ENCODE data around the gene SRC.
A peak's percentile ranks its signal among the peaks of the same experiment; 100 is the strongest.

SRC gene

DNA sequence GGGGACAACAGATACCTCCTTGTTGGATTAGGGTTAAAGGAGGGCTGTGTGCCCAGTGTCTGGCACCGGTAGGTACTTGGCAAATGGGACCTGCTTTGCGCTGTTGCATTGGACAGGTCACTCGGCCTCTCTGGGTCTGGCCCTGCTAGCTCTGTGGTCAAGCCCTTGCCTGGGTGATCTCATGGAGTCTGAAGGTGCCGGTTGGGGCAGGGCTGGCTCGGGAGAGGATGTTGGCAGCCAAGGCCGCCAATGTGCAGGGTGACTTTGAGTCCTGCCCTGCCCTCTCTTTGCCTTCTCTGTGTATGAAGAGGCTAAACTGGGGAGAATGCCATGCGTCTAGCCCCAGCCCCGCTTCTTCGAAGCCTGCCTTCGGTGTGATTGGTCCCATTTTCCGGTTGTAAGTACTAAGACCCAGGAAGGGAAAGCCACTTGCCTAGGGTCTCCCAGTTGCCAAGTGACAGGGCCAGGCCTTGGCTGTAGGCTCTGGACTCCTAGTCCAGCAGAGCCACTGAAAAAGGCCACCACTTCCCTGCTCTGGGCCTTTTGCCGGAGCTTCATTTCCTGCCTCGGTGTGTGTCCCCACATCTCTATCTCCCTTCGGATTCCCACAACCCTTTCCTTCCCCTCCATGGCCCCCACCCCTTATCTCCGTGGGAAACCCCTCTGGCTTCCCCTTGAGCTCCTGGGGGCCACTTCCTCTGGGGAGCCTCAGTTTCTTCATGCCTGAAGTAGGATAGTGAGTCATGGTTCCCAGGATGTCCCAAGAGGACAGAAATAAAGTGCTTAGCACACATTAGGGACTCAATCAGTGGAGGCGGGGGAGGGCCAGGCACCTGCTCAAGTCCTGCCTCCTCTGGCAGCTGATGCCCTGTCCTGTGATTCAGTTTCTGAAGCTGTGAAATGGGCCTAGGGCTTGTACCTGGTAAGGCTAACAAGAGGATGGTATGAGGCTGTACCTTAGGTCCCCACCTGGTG is 3.9 kb downstream of the SRC start:
- DNase-seq = no peak

DNA sequence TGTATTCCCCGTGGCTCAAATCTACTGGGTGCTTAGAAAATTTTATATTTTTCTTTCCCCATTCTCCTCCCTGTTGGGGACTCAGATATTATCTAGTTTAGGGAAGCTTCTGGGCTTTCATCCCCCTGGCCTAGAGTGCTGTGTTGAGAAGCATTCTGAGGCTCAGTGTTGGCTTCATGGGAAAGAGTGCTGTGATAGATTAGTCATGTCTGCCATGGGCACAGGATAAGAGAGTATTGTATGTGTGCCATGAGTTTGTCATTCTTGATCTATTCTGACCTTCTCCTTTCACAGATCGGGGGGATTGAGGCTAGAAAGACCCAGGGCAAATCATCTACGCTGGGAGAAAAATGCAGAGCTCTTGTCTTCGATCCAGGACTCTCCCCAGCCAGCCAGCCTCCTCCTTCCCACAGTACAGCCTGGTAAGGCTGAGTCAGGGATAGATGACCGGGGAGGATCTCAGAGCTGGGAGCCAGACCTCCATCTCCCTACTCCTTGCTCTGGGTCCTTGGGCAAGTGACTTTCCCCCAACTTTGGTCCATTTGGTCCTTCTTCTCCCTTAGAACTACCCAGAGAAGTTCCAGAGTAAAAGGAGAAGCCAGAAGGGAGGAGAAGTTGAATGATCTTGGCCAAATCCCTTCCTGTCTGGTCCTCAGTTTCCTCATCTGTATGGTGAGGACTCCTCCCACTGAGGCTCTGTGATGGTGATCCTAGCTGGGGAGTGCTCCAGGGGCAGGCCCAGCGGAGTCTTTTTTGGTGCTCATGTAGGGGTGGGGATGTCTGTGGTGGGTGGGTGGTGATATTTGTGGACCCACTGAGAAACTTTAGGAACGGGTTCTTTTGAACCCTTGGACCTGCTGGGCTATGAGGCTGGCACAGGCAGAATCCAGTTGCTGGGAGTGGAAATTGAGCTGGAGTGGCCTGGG is 5.0 kb downstream of the SRC start:
- DNase-seq = no peak

DNA sequence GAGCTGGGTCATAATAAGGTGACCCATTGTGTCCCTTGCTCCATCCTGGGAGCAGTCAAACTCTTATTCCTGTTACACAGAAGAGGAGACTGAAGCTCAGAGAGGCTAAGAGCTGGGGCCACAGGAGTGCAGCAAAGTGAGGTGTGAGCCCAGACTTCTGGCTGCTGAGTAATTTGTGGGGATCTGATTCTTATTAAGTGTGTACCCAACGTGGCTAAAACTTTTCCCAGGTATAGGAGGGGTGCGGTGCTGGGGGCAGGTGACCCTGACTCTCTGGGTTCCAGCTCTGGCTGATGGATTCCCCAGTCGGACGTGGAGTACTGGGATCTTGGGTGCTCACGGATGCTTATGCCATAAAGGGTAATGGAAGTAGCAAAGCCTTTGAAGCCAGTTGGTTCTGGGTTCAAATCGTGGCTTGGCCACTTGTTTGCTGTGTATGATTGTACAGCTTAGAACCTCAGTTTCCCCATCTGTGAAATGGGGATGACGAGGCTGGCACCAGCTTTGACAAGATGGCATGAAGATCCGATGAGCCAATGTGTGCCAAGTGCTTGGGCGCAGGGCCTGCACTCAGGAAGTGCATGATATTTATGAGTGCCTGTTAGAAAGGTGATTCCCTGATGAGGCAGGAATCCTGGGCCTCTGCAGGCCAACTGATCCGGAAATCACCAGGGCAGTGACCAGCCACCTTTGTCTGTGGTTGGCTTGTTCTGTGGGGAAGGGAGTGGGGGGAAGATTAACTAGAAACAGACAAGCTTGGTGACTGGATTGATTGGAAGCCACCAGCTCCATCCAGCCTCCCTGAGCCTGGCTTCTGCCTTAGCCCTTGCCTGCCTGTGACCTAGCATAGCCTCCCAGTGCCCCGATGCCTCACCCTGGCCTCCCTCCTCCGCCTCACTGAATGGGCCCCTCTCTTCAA is 6.0 kb downstream of the SRC start:
- DNase-seq = no peak

DNA sequence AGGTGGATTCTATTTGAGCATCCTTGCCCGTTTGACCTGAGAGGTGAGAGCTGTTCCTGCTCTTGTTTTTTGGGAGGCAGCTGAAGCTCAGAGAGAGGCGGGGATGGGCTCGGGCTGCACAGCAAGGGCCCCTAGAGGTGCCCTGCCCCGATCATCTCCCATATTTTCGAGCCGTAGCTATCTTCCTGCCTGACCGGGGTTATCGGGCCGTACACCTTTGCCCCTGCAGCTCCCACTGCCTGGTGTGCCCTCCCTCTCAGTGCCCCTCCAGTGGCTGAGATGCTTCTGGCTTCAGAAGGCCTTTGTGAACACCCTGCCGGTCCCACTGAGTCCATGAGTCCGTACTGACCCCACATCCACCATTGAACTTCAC is 6.7 kb downstream of the SRC start:
- DNase-seq = no peak

DNA sequence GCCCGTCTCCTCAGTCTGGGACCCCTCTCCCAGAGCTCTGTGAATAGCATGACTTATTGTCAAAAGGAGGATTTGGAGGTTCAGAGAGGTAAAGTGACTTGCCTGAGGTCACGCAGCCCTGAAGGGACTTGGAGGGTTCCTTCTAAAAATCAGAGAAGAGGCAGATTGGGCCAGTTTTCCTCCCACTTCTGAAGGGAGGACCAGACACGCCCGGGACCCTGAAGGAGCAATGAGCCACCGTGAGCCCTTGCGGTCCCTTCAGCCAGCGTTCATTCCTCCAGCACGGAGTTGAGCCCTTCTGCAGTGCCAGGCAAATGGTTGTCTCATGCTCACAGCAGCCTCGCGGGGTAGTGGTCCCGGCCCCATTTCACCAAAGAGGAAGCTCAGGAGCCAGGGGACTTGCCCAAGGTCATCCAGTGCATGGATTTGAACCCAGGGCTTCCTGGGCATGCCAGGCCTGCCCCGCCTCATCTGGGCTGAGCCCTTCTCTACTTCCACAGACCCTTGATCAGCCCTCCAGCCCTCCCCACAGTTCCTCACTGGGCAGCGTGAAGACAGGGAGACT is 7.4 kb downstream of the SRC start:
- DNase-seq = no peak

DNA sequence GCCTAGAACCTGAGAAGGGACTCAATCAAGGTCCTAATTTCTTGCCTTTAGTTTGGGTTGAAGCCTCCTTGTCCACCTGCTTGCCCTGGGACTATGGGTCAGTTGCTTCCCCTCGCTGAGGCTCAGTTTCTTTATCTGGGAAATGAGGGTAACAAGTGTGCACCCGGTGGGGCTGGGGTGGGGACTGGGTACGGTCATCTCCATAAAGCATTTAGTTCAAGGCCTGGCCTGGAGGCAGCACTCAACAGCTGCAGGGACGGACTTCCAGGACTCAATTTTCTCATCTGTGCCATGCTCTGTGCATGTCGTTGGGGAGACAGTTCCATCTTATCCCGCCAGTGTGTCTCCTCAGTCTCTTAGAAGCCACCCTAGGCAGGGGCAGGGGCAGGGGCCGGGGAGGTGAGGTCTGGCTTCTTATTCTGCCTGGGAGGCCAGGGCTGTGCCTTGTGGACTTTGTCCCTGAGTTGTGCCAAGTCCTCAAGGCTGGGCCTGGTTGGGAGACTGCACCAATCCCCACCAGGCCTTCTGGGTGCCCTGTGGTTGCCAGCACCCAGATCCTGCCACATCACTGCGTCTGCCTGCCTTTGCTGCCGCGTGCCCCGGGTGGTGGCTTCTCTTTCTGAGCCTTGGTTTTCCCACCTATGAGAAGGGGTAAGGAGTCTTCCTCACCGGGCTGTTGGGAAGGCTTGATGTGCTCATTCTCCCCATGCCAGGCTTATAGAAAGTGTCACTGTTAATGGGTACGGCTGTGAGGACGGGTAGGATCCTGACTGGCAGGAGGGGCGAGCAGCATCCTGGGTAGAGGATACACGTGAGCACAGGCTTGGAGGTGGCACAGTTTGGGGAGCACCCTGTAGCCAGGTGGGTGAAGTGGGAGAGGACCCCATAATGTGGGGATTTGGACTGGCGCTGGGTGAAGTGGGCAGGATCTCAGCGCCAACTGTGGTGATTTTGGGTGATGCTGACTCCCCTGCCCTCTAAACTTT is 8.6 kb downstream of the SRC start:
- peak in 1 of 56 donors; percentile 19 for DNase-seq

DNA sequence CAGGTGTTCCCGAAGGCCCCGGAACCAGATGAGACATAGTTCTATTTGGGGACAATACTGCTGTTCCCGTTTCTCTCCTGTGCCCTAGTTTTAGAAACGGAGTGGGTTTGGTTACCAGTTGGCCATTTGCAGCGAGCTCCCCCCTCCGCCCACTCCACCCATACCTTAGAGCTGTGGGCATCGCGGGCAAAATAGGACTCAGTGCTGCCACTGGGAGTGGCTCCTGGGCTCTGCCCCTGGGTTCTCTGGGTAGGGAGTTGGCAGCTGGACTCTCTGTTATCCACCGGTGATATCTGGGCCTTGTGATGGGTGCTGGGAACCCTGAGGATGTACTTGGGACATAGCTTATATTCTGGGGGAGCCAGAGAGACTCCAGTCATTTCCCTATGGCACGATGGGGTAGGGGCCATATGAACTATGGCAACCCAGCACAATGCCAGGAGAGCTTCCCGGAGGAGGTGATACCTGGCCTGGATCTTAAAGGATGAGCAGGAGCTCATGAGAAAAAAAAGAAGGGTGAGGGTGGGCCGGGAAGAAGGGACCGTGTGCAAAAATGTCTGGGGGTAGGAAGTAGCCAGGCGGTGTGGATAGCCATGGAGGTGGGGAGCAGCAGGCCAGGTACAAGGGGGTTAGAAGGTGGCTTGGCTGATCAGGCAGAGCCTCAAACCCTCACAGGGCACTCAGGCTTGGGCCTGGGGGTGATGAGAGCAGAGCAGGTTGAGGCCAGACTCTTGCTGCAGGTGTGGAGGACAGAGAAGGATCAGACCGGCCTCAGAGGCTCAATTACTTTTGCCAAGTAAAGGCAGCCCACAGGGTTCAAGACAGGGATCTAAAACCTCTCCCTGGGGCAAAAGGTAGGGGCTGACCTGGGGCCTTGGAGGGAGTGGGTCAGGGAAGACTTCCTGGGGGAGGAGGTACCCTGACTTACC is 9.6 kb downstream of the SRC start:
- no peak for DNase-seq

DNA sequence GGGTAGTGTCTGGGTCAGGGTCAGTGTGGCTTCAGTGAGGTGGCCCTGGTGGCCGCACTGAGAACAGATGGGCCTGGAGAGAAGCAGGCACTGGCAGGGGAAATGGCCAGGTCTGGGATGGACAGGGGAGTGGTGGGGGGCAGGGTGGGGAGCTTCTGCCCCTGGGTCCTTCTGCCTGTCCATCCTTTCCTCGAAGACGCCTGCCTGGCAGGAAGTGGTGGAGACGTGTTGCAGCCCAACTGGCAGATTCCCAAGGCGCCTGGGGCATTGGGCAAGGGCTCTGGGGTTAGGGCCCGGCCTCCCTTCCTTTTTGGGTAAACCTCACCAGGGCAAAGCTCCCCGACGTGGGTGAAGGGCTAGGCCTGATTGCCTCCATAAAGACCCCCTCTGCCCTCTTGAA is 10.4 kb downstream of the SRC start:
- DNase-seq = peak in 26 of 56 donors; percentile 6 to 56 (median 24)

DNA sequence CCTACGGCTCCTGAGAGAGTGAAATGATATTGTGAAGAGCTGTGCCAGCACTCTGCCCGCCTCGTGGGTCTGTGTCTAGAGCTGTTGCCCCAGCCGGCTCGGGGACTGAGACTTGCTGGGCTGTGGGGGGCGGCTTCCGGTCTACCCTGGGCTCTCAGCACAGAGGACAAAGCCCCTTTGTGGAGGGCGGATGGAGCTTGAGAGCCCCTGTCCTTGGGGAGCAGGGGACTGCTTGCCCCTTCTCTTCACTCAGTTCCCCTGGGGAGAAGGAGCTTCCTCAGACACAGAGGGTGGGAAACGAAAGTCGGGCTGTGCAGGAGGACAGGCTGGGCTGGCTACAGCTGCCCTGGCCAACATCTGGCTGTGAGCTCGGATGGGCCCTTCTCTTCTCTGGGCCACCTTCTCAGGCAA is 11.0 kb downstream of the SRC start:
- DNase-seq = no peak

DNA sequence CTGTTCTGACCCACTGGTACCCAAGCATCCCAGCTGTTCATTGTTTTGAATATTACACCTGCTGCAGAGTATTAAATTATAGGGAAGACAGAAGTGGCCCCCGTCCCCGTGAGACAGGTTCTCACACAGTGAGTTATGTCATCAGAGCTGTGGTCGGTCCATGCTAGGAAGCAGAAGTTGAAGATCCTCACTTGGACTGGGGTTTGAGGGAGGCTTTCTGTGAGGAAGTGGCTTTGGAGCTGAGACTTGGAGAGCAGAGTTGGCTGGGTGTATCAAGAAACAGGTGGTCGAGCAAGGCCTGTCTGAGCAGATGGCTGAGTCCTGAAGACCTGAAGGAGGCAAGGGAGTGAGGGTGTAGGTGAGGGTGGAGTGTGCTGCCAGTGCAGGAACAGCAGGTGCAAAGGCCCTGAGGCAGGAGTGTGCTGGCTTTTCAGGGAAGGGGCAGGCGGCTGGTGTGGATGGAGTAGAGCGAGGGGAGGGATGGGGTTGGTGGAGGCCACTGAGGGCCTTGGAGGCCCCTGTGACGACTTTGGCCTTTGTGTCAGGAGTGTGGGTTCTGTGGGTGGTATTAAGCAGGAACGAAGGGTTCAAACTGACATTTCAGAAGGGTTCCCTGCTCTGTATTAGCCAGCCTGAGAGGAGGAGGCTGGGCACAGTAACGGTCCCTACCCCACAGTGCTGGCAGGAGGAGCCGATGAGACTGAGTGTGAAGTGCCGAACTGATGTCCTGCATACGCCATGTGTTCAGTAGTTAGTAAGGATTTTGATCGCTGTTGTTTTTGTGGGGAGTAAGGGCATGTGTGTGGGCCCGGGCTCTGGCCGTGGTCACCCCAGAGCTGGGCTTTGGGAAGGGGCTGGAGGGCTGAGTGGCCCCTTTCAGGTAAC is 11.8 kb downstream of the SRC start:
- DNase-seq = peak in 9 of 56 donors; percentile 5 to 45 (median 17)

DNA sequence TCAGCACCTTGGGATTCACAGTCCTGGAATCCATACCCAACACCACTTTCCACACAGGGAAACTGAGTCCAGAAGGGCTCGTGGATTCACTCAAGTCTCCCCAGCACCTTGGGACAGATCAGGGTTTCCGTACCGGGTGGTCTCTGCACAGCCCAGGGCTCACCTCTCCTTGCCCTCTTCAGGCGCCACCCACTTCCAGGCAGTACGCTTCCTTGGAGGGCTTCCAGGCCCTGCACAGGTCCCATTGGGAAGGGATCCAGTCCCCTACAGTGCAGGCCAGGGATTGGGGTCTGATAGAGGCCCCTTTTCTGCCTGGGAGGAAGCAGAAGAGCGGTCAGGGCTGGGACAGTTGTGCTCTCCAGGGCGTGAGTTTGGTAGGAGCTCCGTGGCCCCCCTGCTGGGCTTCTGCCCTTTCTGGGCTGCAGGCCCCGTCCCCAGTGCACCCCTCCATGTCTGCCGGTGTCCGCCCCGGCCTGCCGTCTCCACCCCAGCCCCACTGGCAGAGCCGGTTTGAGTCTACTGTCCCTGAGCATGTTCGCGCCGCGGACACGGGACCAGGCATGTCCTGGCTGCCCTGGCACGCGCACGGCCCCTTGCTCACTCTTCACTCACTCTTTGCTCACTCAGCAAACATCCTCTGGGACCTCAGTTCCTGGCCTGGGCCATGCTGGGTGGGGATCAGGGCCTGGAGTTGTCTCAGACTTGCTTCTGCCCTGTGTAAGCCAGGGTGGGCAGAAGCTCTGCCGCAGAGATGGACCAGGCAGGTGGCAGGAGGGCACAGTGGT is 12.6 kb downstream of the SRC start:
- no peak for DNase-seq

DNA sequence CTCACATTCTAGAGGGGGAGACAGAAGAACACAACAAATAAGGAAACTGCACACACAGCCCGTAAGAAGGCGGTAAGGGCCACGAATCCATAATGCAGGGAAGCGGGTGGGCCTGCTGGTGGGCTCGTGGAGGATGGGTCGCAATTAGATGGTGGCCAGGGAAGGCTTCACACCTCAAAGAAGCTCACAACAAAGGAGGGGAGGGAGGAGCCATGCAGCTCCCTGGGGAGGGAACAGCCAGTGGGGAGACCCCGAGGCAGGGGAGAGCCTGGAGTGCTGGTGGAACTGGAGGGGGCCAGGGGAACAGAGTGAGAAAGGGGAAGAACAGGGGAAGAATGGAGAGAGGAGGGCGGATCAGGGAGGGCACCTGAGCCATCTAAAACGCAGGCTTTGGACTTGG is 13.4 kb downstream of the SRC start:
- no peak for DNase-seq

DNA sequence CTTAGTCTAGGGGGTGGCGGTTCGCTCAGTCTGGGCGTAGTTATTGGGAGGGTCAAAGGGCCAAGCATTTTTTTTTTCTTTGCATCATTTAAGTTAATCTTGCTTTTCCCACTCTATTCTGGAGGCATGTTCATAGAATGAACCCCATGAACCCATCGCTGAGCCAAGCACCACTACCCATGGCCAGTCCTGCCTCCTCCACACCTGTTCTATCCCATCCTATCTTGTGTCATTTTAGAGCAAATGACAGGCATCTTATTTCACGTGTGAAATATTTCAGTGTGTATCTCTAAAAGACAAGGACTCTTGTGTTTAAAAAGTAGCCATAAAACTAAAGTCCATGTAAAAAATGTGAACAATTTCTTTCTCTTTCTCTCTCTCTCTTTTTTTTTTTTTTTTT is 13.9 kb downstream of the SRC start:
- no peak for DNase-seq

DNA sequence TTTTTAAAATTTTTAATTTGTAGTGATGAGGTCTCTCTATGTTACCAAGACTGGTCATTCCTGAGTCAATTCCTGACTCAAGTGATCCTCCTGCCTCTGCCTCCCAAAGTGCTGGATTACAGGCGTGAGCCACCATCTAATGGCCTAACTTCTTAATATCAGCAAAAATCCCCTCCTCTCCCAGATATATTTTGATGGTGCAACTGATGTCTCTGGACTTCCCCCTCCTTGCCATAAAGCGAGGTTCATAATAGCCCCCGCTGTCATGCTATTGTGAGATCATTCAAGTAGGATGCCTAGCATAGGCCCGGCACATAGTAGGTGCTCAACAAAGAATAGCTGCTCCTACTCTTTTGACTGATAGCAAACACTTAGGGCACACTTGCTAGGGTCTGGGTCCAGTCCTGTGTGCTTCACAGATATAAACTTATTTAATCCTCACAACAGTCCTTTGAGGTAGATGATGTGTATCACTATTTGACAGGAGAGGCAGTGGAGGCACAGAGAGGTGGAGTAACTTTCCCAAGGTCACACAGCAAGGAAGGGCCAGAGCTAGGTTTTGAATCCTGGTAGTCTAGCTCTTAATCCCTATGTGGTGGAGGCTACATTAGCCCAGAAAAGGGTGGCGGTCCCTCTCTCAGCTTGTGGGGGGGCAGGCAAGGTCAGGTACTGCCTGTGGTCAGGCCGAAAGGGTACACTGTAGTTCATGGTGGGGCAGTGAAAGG is 14.6 kb downstream of the SRC start:
- DNase-seq = no peak

DNA sequence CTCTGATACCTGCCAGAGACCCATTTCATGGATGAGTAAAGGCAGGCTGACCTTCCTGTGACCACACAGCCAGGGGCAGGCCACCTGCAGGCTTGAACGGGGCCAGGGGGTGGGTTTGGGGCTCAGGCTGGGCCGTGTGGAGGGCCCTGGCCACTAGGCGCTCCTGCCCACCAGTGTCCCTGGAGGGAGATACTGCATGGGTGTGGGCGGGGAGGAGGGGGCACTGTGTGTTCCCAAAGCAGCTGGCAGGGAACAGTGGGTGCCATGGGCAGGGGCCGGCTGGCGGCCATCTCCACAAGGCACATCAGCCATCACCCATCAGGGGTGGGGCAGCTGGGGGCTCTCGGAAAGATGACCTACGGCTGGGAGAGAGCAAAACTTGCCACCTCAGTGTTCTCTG is 15.4 kb downstream of the SRC start:
- no peak for DNase-seq
